Inflammatory macrophage treated with lipopolysaccharide for 4 hours (primary cell): ENCODE measurements around the gene TMEM144.

Experiments used
- DNase-seq: peaks from one replicate; pipeline ENCODE4 v3.0.0-alpha.2; 2020

The TMEM144 gene

DNA sequence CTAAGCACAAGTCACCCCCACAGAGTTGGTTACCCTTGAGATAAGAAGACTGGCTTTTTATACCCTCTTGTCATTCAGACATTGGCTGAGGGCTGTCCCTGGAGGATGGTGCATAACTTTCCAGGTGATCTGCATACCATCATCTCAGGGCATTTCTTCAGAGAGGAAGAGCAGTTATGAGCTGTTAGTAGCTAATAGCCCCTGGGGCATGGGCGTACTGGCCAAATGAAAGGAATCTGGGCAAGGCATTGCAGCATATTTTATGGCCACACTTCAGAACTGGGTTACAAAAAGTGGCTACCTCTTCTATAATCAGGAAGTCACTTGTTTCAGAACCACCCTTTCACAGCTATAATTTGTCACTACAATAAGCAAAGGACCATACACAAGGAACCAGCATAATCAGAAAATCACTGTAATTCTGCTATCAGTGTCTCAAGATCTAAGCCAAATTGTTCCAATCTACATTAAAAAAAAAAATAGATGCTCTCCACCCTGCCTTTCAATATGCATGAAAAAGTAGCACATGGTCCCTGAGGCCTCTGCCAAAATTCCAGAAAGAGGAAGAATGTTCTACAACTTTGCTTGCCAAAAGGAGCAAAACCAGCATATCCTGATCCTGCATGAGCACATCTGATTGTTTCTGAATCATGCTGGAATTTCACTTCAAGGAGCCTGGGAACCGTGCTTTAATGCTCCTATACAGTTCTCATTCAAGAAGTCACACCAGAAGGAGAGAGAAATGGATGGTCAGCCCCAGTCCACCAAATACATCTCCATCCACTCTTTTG is 92.0 kb downstream of the TMEM144 start:
- DNase-seq = no peak

DNA sequence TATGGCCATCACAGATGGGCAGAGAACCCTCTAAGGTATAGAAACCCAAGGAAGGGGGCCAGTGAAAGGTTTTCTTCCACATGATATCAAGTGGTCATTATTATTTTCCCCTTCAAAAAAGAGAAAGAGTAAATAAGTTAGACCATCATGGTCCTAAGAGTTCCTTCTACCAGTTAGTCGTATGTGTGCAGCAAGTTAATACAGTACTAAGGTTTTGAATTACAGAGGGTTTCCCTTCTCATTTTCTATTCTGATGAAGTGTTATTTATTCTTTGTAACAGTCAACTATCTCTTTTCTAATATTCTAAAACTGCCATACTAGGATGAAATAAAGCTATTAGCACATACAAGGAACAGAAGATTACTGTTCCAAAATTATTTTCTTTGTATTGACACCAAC is 94.4 kb downstream of the TMEM144 start:
- DNase-seq = no peak
